ENCODE measurements around the gene TIAM1. TPM values are rescaled to one million over a fixed set of nuclear protein-coding genes. Genes with fewer than 3 reads are reported as not detected.

Gene TIAM1
- total RNA-seq, 1 donor from 2014 or later, result 5.4 TPM

DNA sequence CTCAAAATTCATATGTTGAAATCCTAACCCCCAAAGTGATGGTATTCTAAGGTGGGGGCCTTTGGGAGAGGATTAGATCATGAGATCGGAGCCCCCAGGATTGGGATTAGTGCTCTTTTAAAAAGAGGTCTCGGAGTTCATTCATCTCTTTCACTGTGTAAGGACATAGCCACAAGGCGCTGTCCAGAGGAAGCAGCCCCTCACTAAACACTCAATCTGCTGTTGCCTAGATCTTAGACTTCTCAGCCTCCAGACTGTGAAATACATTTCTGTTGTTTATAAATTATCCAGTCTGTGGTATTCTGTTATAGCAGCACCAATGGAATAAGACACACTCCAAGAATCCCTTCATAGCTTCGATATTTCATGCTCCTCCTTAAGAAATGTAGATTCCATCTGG is 12.4 kb upstream of the TIAM1 start:
- DNase-seq (ENCODE audit: extremely low read depth, low read depth, low spot score), result no peak

DNA sequence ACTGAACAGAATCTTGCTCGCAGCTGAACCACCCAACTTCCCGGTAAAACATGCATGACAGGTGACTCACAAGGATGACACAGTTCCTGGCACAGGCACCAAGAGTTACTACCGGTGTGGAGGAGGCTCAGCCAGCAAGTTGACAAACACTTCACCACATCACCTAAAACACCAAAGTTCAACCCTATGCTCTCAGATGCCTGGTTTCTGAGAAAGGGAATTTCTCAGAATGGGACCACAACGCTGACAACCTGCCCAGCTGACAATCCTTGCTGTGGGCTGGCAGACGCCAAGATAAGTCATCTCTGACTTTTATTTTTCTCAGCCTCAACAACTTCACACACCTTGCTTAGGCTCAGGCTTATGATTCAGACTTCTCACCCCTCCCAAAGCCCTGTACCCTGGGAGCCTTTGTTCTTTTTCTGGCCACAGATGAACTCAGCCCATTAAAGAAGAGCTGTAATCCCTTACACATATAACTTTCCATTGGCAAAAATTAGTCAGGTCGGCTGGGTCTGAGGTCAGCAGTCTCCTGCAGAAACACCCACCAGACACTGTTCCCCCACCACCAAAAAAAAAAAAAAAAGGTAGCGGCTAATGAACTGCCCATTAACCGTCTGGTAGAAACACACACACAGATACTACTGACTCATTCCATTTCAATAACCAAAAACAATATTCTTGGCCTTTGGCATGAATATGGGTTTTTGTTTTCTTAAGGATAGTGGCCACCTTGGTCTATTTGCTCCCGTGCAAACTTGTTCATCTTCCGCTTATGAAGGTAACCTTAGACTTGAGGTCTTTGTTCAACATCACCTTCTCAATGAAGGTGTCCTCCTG is 10.8 kb upstream of the TIAM1 start:
- no peak for DNase-seq (ENCODE audit: extremely low read depth, low read depth, low spot score)

DNA sequence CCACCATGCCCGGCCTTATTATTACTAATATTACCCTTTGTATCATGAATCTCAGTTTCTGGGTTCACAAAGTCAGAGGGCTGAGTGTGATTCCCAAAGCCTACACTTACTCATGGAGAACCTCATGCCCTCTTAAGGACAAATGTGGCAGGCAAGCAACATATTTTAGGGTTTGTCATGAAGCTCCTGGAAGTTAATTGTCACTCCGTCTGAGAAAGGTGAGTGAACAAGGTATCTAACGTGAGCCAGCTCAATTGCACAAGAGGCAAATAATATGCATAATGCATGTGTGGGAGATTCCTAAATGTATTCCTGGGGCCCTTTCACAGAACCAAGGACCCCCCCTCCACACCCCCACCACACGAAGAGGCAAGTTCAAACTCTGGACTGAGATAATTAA is 10.1 kb upstream of the TIAM1 start:
- DNase-seq (ENCODE audit: extremely low read depth, low read depth, low spot score), result no peak

DNA sequence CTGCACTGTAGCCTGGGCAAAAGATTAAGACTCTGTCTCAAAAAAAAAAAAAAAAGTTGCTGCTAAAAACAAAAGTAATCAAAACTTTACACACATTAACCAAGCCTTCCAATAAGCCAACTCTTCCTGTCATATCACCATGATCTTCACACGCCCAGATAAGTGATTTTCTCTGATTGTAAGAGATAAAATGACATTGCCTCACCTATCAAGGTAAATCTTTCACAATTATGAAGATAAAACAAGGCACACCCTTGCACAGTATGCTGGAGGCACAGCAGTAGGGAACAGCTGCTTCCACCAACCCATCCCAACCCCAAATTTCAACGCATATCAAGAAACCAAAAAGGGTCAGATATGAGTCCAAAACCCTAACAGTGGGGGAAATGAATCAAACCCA is 8.8 kb upstream of the TIAM1 start:
- no peak for DNase-seq (ENCODE audit: extremely low read depth, low read depth, low spot score)

DNA sequence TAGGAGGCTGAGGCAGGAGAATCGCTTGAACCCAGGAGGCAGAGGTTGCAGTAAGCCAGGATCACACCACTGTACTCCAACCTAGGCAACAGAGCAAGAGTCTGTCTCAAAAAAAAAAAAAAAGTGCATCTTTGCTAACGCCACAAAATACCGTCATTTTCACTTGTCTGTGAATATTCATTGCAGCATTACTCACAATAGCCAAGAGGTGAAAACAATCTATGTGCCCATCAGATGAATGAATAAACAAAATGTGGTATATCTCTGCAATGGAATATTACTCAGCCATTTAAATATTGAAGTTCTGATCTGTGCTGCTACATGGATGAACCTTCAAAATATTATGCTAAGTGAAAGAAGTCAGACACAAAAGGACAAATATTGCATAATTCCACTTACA is 7.9 kb upstream of the TIAM1 start:
- DNase-seq (ENCODE audit: extremely low read depth, low read depth, low spot score), result no peak

- no peak for DNase-seq (ENCODE audit: extremely low read depth, low read depth, low spot score)
Observed at GRCh38 chr21:31351438-31351837, 7.4 kb upstream of the TIAM1 start.

GRCh38 chr21:31349208-31349607 is 5.1 kb upstream of the TIAM1 start:
- DNase-seq (ENCODE audit: extremely low read depth, low read depth, low spot score), result no peak

- no peak for DNase-seq (ENCODE audit: extremely low read depth, low read depth, low spot score)
Observed at GRCh38 chr21:31348188-31348587, 4.1 kb upstream of the TIAM1 start.

GRCh38 chr21:31347435-31348032 is 3.5 kb upstream of the TIAM1 start:
- no peak for DNase-seq (ENCODE audit: extremely low read depth, low read depth, low spot score)

GRCh38 chr21:31346256-31346821 is 2.3 kb upstream of the TIAM1 start:
- DNase-seq (ENCODE audit: extremely low read depth, low read depth, low spot score), result no peak

- DNase-seq (ENCODE audit: extremely low read depth, low read depth, low spot score), result no peak
Observed at GRCh38 chr21:31345136-31345535, 1.1 kb upstream of the TIAM1 start.

DNA sequence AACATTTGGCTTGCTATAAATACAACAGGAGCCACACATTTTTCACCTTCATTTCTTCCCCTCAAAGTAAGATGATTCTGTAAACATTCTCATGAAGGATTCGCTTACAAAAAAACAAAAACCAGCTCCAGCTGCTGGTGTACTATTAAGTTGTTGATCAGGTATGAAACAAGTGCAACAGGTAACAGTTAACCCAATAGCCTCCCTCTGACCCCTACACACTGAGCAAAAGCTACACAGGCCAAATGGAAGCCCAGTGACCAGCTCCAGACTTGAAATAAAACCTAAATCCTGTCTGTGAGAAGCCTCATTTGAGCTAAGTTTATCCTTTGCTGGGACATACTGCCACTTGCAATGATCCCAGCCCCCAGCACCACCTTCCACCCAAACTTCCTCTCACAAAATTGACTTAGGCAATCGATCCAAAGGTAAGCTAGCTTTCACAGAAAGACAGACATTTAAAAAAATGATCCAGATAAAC is 991 bp downstream of the TIAM1 start:
- no peak for DNase-seq (ENCODE audit: extremely low read depth, low read depth, low spot score)

- no peak for DNase-seq (ENCODE audit: extremely low read depth, low read depth, low spot score)
Observed at GRCh38 chr21:31342348-31342747, 1.7 kb downstream of the TIAM1 start.

- no peak for DNase-seq (ENCODE audit: extremely low read depth, low read depth, low spot score)
Observed at GRCh38 chr21:31340942-31341487, 3.0 kb downstream of the TIAM1 start.

DNA sequence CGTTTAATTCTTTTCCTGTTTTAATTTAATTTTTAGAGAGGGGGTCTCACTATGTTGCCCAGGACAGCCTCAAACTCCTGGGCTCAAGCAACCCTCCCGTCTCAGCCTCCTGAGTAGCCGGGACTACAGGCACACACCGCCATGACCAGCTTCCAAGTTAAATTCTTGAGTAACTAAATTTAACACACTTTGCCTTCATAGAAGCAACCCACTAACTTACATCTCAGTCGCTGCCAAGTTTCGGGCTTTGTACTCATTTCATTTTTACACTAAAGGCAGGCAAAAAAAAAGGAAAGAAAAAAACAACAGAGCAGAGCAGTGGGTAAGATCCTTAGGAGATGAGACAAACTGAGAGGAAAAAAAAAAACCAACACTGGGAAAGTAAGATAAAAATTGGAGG is 3.5 kb downstream of the TIAM1 start:
- no peak for DNase-seq (ENCODE audit: extremely low read depth, low read depth, low spot score)

DNA sequence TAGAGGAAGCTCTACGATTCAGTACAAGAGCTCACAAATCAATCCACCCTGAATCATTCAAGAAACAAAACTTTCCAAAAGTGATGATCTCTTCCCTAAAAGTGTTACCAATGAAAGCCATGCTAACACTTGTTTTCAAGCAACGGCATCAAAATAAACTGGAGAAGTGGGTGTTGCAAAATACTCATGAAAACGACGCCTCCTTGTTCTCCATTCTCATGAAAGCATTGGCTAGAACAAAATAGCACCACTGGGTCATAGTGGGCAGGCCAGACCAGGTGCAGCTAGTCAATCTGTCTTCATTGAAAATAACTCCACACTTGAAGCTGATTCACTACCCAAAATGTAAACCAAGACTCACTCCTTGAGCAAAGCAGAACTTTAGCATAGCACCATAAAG is 4.3 kb downstream of the TIAM1 start:
- no peak for DNase-seq (ENCODE audit: extremely low read depth, low read depth, low spot score)

- DNase-seq (ENCODE audit: extremely low read depth, low read depth, low spot score), result no peak
Observed at GRCh38 chr21:31338908-31339368, 5.1 kb downstream of the TIAM1 start.

GRCh38 chr21:31337996-31338907 is 5.8 kb downstream of the TIAM1 start:
- DNase-seq (ENCODE audit: extremely low read depth, low read depth, low spot score), result no peak

GRCh38 chr21:31337086-31337485 is 7.0 kb downstream of the TIAM1 start:
- no peak for DNase-seq (ENCODE audit: extremely low read depth, low read depth, low spot score)

- no peak for DNase-seq (ENCODE audit: extremely low read depth, low read depth, low spot score)
Observed at GRCh38 chr21:31336739-31337040, 7.4 kb downstream of the TIAM1 start.
